ENCODE data around the gene EMC7.
A peak's percentile ranks its signal among the peaks of the same experiment; 100 is the strongest.

Gene EMC7

GRCh38 chr15:34116620-34117019 lies 15.0 kb upstream of the EMC7 start:
- no peaks in the 10 kb centered on the region for H3K4me1 ChIP-seq (ENCODE audit: control insufficient read depth, insufficient read depth, low read depth, low read length)
- H4K8ac ChIP-seq (ENCODE audit: low read length), result no peak overlapping the region
- H2BK5ac ChIP-seq (ENCODE audit: low read depth, low read length, poor library complexity, severe bottlenecking), result no peak overlapping the region
- no peaks in the 10 kb centered on the region for H3K9me3 ChIP-seq (ENCODE audit: control insufficient read depth, low read length)
- H3K27me3 ChIP-seq (ENCODE audit: control insufficient read depth in 1 of 2, insufficient read depth in 1 of 2, low read length in 2 of 2), result peaks cover 0 to 11% of the 10 kb centered on the region in 2 experiments
- H3K23ac ChIP-seq (ENCODE audit: low read length in 2 of 2), result no peak overlapping the region
- H3K4me2 ChIP-seq (ENCODE audit: low read length, poor library complexity, severe bottlenecking), result no peak overlapping the region
- H2AFZ ChIP-seq (ENCODE audit: low read depth, low read length), result no peak overlapping the region
- H3K14ac ChIP-seq (ENCODE audit: low read length in 2 of 2), result no peak overlapping the region
- 90% methylated on average over 2 of the region's 2 CpGs for WGBS
- H3K4ac ChIP-seq (ENCODE audit: low read depth in 1 of 2, low read length in 2 of 2), result no peak overlapping the region
- no peak overlapping the region for H3K4me3 ChIP-seq (ENCODE audit: insufficient read depth in 1 of 2, low read depth in 1 of 2, low read length in 2 of 2)
- DNase-seq, result no peak
- no peak overlapping the region for H2BK120ac ChIP-seq (ENCODE audit: low read depth, low read length)
- no peak overlapping the region for H2BK15ac ChIP-seq (ENCODE audit: low read depth, poor library complexity, severe bottlenecking)
- no peak overlapping the region for H3K27ac ChIP-seq (ENCODE audit: low read length, poor library complexity, severe bottlenecking)
- peak overlapping the region in 1 of 2 experiments; percentile 11 for H2BK12ac ChIP-seq (ENCODE audit: low read length in 2 of 2)
- H3K36me3 ChIP-seq (ENCODE audit: control insufficient read depth in 1 of 2, insufficient read depth in 2 of 2, low read depth in 1 of 2, low read length in 2 of 2), result no peaks in the 10 kb centered on the region
- no peak overlapping the region for H2AK5ac ChIP-seq (ENCODE audit: low read length, severe bottlenecking)
- no peak overlapping the region for H4K91ac ChIP-seq (ENCODE audit: low read length)
- no peak overlapping the region for H3K18ac ChIP-seq (ENCODE audit: low read depth in 1 of 2, low read length in 2 of 2)
- no peak overlapping the region for H3K9ac ChIP-seq (ENCODE audit: low read length)
- H3K79me1 ChIP-seq (replicated peaks; ENCODE audit: low read length, poor library complexity, severe bottlenecking), result no peaks in the 10 kb centered on the region

GRCh38 chr15:34114739-34115138 lies 13.1 kb upstream of the EMC7 start:
- no peak overlapping the region for H3K9ac ChIP-seq (ENCODE audit: low read length)
- H3K36me3 ChIP-seq (ENCODE audit: control insufficient read depth in 1 of 2, insufficient read depth in 2 of 2, low read depth in 1 of 2, low read length in 2 of 2), result no peaks in the 10 kb centered on the region
- no peak overlapping the region for H3K4me2 ChIP-seq (ENCODE audit: low read length, poor library complexity, severe bottlenecking)
- H2BK5ac ChIP-seq (ENCODE audit: low read depth, low read length, poor library complexity, severe bottlenecking), result no peak overlapping the region
- H2BK120ac ChIP-seq (ENCODE audit: low read depth, low read length), result no peak overlapping the region
- no peaks in the 10 kb centered on the region for H3K9me3 ChIP-seq (ENCODE audit: control insufficient read depth, low read length)
- no peak overlapping the region for H3K18ac ChIP-seq (ENCODE audit: low read depth in 1 of 2, low read length in 2 of 2)
- H4K8ac ChIP-seq (ENCODE audit: low read length), result peak overlapping the region; percentile 37
- H3K23ac ChIP-seq (ENCODE audit: low read length in 2 of 2), result no peak overlapping the region
- no peak overlapping the region for H2BK15ac ChIP-seq (ENCODE audit: low read depth, poor library complexity, severe bottlenecking)
- peak overlapping the region; percentile 68 for H4K91ac ChIP-seq (ENCODE audit: low read length)
- H2AFZ ChIP-seq (ENCODE audit: low read depth, low read length), result no peak overlapping the region
- WGBS, result 87% methylated on average over 3 of the region's 3 CpGs
- no peak overlapping the region for H3K14ac ChIP-seq (ENCODE audit: low read length in 2 of 2)
- H3K27me3 ChIP-seq (ENCODE audit: control insufficient read depth in 1 of 2, insufficient read depth in 1 of 2, low read length in 2 of 2), result peaks cover 0 to 11% of the 10 kb centered on the region in 2 experiments
- H3K27ac ChIP-seq (ENCODE audit: low read length, poor library complexity, severe bottlenecking), result no peak overlapping the region
- H3K79me1 ChIP-seq (replicated peaks; ENCODE audit: low read length, poor library complexity, severe bottlenecking), result no peaks in the 10 kb centered on the region
- H2AK5ac ChIP-seq (ENCODE audit: low read length, severe bottlenecking), result no peak overlapping the region
- no peak overlapping the region for H3K4me3 ChIP-seq (ENCODE audit: insufficient read depth in 1 of 2, low read depth in 1 of 2, low read length in 2 of 2)
- peak overlapping the region in 1 of 2 experiments; percentile 73 for H2BK12ac ChIP-seq (ENCODE audit: low read length in 2 of 2)
- H3K4me1 ChIP-seq (ENCODE audit: control insufficient read depth, insufficient read depth, low read depth, low read length), result no peaks in the 10 kb centered on the region
- no peak overlapping the region for H3K4ac ChIP-seq (ENCODE audit: low read depth in 1 of 2, low read length in 2 of 2)
- DNase-seq, result no peak

- peaks cover 0 to 11% of the 10 kb centered on the region in 2 experiments for H3K27me3 ChIP-seq (ENCODE audit: control insufficient read depth in 1 of 2, insufficient read depth in 1 of 2, low read length in 2 of 2)
- no peak overlapping the region for H3K23ac ChIP-seq (ENCODE audit: low read length in 2 of 2)
- no peak overlapping the region for H3K4me2 ChIP-seq (ENCODE audit: low read length, poor library complexity, severe bottlenecking)
- H2BK5ac ChIP-seq (ENCODE audit: low read depth, low read length, poor library complexity, severe bottlenecking), result no peak overlapping the region
- no peak overlapping the region for H2BK15ac ChIP-seq (ENCODE audit: low read depth, poor library complexity, severe bottlenecking)
- H3K27ac ChIP-seq (ENCODE audit: low read length, poor library complexity, severe bottlenecking), result no peak overlapping the region
- no peak overlapping the region for H3K4ac ChIP-seq (ENCODE audit: low read depth in 1 of 2, low read length in 2 of 2)
- no peak overlapping the region for H3K14ac ChIP-seq (ENCODE audit: low read length in 2 of 2)
- no peak overlapping the region for H2BK120ac ChIP-seq (ENCODE audit: low read depth, low read length)
- H3K9me3 ChIP-seq (ENCODE audit: control insufficient read depth, low read length), result no peaks in the 10 kb centered on the region
- no peaks in the 10 kb centered on the region for H3K4me1 ChIP-seq (ENCODE audit: control insufficient read depth, insufficient read depth, low read depth, low read length)
- no peak overlapping the region for H4K8ac ChIP-seq (ENCODE audit: low read length)
- H4K91ac ChIP-seq (ENCODE audit: low read length), result no peak overlapping the region
- H3K79me1 ChIP-seq (replicated peaks; ENCODE audit: low read length, poor library complexity, severe bottlenecking), result no peaks in the 10 kb centered on the region
- no peak overlapping the region for H3K9ac ChIP-seq (ENCODE audit: low read length)
- no peak overlapping the region for H3K4me3 ChIP-seq (ENCODE audit: insufficient read depth in 1 of 2, low read depth in 1 of 2, low read length in 2 of 2)
- no peak overlapping the region for H2AK5ac ChIP-seq (ENCODE audit: low read length, severe bottlenecking)
- H2BK12ac ChIP-seq (ENCODE audit: low read length in 2 of 2), result no peak overlapping the region
- no peak overlapping the region for H3K18ac ChIP-seq (ENCODE audit: low read depth in 1 of 2, low read length in 2 of 2)
- H3K36me3 ChIP-seq (ENCODE audit: control insufficient read depth in 1 of 2, insufficient read depth in 2 of 2, low read depth in 1 of 2, low read length in 2 of 2), result no peaks in the 10 kb centered on the region
- WGBS, result no CpG with 5 or more reads among the region's 2 CpGs
- no peak overlapping the region for H2AFZ ChIP-seq (ENCODE audit: low read depth, low read length)
- no peak for DNase-seq
Measured at GRCh38 chr15:34114215-34114614, 12.6 kb upstream of the EMC7 start.

- no peak overlapping the region for H2BK15ac ChIP-seq (ENCODE audit: low read depth, poor library complexity, severe bottlenecking)
- H3K23ac ChIP-seq (ENCODE audit: low read length in 2 of 2), result no peak overlapping the region
- no peak overlapping the region for H2AK5ac ChIP-seq (ENCODE audit: low read length, severe bottlenecking)
- H3K4me1 ChIP-seq (ENCODE audit: control insufficient read depth, insufficient read depth, low read depth, low read length), result no peaks in the 10 kb centered on the region
- no peak for DNase-seq
- WGBS, result 78% methylated on average over 6 of the region's 6 CpGs
- H2BK5ac ChIP-seq (ENCODE audit: low read depth, low read length, poor library complexity, severe bottlenecking), result no peak overlapping the region
- no peak overlapping the region for H2AFZ ChIP-seq (ENCODE audit: low read depth, low read length)
- H3K27me3 ChIP-seq (ENCODE audit: control insufficient read depth in 1 of 2, insufficient read depth in 1 of 2, low read length in 2 of 2), result peaks cover 0 to 11% of the 10 kb centered on the region in 2 experiments
- no peak overlapping the region for H3K27ac ChIP-seq (ENCODE audit: low read length, poor library complexity, severe bottlenecking)
- no peak overlapping the region for H2BK120ac ChIP-seq (ENCODE audit: low read depth, low read length)
- H2BK12ac ChIP-seq (ENCODE audit: low read length in 2 of 2), result no peak overlapping the region
- H3K4me3 ChIP-seq (ENCODE audit: insufficient read depth in 1 of 2, low read depth in 1 of 2, low read length in 2 of 2), result no peak overlapping the region
- no peaks in the 10 kb centered on the region for H3K36me3 ChIP-seq (ENCODE audit: control insufficient read depth in 1 of 2, insufficient read depth in 2 of 2, low read depth in 1 of 2, low read length in 2 of 2)
- H3K4ac ChIP-seq (ENCODE audit: low read depth in 1 of 2, low read length in 2 of 2), result no peak overlapping the region
- no peak overlapping the region for H4K91ac ChIP-seq (ENCODE audit: low read length)
- H3K9ac ChIP-seq (ENCODE audit: low read length), result no peak overlapping the region
- H3K14ac ChIP-seq (ENCODE audit: low read length in 2 of 2), result no peak overlapping the region
- H3K9me3 ChIP-seq (ENCODE audit: control insufficient read depth, low read length), result no peaks in the 10 kb centered on the region
- no peak overlapping the region for H4K8ac ChIP-seq (ENCODE audit: low read length)
- no peak overlapping the region for H3K4me2 ChIP-seq (ENCODE audit: low read length, poor library complexity, severe bottlenecking)
- H3K79me1 ChIP-seq (replicated peaks; ENCODE audit: low read length, poor library complexity, severe bottlenecking), result no peaks in the 10 kb centered on the region
- no peak overlapping the region for H3K18ac ChIP-seq (ENCODE audit: low read depth in 1 of 2, low read length in 2 of 2)
Measured at GRCh38 chr15:34111488-34111887, 9.8 kb upstream of the EMC7 start.

Data from mesenchymal stem cell (in vitro differentiated cells and primary cell).